Naive thymus-derived CD4-positive, alpha-beta T cell (primary cell): ENCODE results near the gene NUTM2G. TPM values are rescaled to one million over a fixed set of nuclear protein-coding genes. Genes with fewer than 3 reads are reported as not detected.
"Not testable (repeated sequence)": the region's sequence is repeated elsewhere in the genome, so short reads cannot be mapped to it uniquely, and the experiment has no call there.

Experiments
- ATAC-seq: fragments of 150-1000 bp; cut with Tn5 transposase; 2 replicates; pipeline ENCODE4 v1.10.0; 2021; ENCODE audit warnings: mild to moderate bottlenecking, moderate library complexity
- CTCF ChIA-PET: fragments of 350-600 bp; sonication (Branson Sonifier 250); formaldehyde crosslinking; loops from one replicate; lab custom pipeline; 2021; ENCODE audit warnings: antibody characterized with exemption; lab: Charles Lee
- POLR2A ChIA-PET: fragments of 350-600 bp; sonication (Branson Sonifier 250); formaldehyde crosslinking; loops from one replicate; lab custom pipeline; 2021; ENCODE audit warnings: antibody characterized with exemption, inconsistent platforms; lab: Charles Lee
- DNase-seq, 9 donors: peaks; one replicate each; pipeline versions ENCODE4 v3.0.0 to v3.0.0-alpha.2; 2020 to 2022; ENCODE audit warnings: mixed read lengths in 1 of 9
- H3K27ac ChIP-seq: one replicate; pipeline ENCODE4 v1.7.0; 2013; ENCODE audit warnings: mild to moderate bottlenecking, low read depth, low read length, moderate library complexity
- H3K27me3 ChIP-seq, 2 donors: one replicate each; pipeline ENCODE4 v1.7.0; 2013; ENCODE audit warnings: low read length in 2 of 2, mild to moderate bottlenecking in 2 of 2, moderate library complexity in 2 of 2; ENCODE audit not compliant: control insufficient read depth in 2 of 2, insufficient read depth in 2 of 2
- H3K36me3 ChIP-seq, 3 experiments: 1 replicate in 2 of 3; 2 replicates in 1 of 3; pipeline ENCODE4 v1.7.0; 2013; ENCODE audit warnings: low read length in 3 of 3, mild to moderate bottlenecking in 3 of 3, moderate library complexity in 1 of 3; ENCODE audit not compliant: insufficient read depth in 3 of 3, control insufficient read depth in 2 of 3
- H3K4me1 ChIP-seq, 2 donors: one replicate each; pipeline ENCODE4 v1.7.0; 2013; ENCODE audit warnings: low read length in 2 of 2, mild to moderate bottlenecking in 2 of 2, moderate library complexity in 1 of 2; ENCODE audit not compliant: control insufficient read depth in 2 of 2, insufficient read depth in 2 of 2
- H3K4me3 ChIP-seq: 2 replicates; pipeline ENCODE4 v1.7.0; 2013; ENCODE audit warnings: mild to moderate bottlenecking, low read length
- H3K9me3 ChIP-seq, 3 experiments: 1 replicate in 2 of 3; 2 replicates in 1 of 3; pipeline ENCODE4 v1.7.0; 2013; ENCODE audit warnings: low read length in 3 of 3; ENCODE audit not compliant: control insufficient read depth in 2 of 3
- H3K27ac Mint-ChIP-seq, 9 donors: one replicate each; pipeline ENCODE4 v1.8.0; 2020 to 2022; ENCODE audit warnings: mixed read lengths in 9 of 9, mild to moderate bottlenecking in 8 of 9, moderate library complexity in 5 of 9, inconsistent platforms in 2 of 9
- H3K27me3 Mint-ChIP-seq, 5 donors: one replicate each; pipeline ENCODE4 v1.8.0; 2021 to 2022; ENCODE audit warnings: mixed read lengths in 5 of 5, mild to moderate bottlenecking in 1 of 5
- H3K36me3 Mint-ChIP-seq, 5 donors: one replicate each; pipeline ENCODE4 v1.8.0; 2020 to 2022; ENCODE audit warnings: mixed read lengths in 5 of 5, mild to moderate bottlenecking in 3 of 5, inconsistent platforms in 1 of 5
- H3K4me1 Mint-ChIP-seq, 7 donors: one replicate each; pipeline ENCODE4 v1.8.0; 2020 to 2022; ENCODE audit warnings: mixed read lengths in 7 of 7, mild to moderate bottlenecking in 3 of 7, inconsistent platforms in 1 of 7
- H3K4me3 Mint-ChIP-seq, 10 donors: one replicate each; pipeline ENCODE4 v1.8.0; 2020 to 2022; ENCODE audit warnings: mild to moderate bottlenecking in 10 of 10, mixed read lengths in 10 of 10, moderate library complexity in 6 of 10, inconsistent platforms in 2 of 10
- H3K9me3 Mint-ChIP-seq, 11 donors: one replicate each; pipeline ENCODE4 v1.8.0; 2020 to 2022; ENCODE audit warnings: mixed read lengths in 11 of 11, mild to moderate bottlenecking in 4 of 11, inconsistent platforms in 1 of 11, moderate library complexity in 1 of 11
- intact Hi-C, 2 donors: fragments of 100-400 bp; cut with micrococcal nuclease; formaldehyde crosslinking; loops; one replicate each; pipeline ENCODE4 v1.15.1; 2023
- polyA plus RNA-seq, 2 donors: library from polyadenylated mRNA; unstranded; fragments of 300-500 nt; fragmentation: Illumina TruSeq; gene quantifications; one replicate each; pipeline ENCODE4 v1.2.3, GENCODE V29; 2021
- total RNA-seq, 6 experiments: library from RNA in 5 of 6; stranded (reverse) in 5 of 6; gene quantifications; 1 replicate in 5 of 6; 2 replicates in 1 of 6; pipeline ENCODE4 v1.2.3 and lab custom pipeline; 2021 to 2026

Gene NUTM2G
- total and polyA plus RNA-seq, 7 experiments from 2014 or later = 0.12 to 0.29 TPM; not detected in 5

- H3K9me3 ChIP-seq, H3K27me3 Mint-ChIP-seq, H3K27ac Mint-ChIP-seq: not testable (repeated sequence)
Observed at GRCh38 chr9:96931665-96932064, 3.0 kb downstream of the NUTM2G start.

GRCh38 chr9:96934097-96934496 is 5.5 kb downstream of the NUTM2G start:
- H3K4me3 ChIP-seq, H3K36me3 ChIP-seq, DNase-seq, H3K27me3 Mint-ChIP-seq, H3K4me1 ChIP-seq, H3K27ac ChIP-seq, H3K27ac Mint-ChIP-seq, intact Hi-C loops, H3K27me3 ChIP-seq, H3K36me3 Mint-ChIP-seq, H3K9me3 Mint-ChIP-seq, H3K4me3 Mint-ChIP-seq, POLR2A ChIA-PET, ATAC-seq, CTCF ChIA-PET, H3K4me1 Mint-ChIP-seq, H3K9me3 ChIP-seq: not testable (repeated sequence)

More at GRCh38 chr9:96931665-96932064, 3.0 kb downstream of the NUTM2G start:
- DNase-seq, H3K27ac ChIP-seq, CTCF ChIA-PET, POLR2A ChIA-PET, H3K4me3 Mint-ChIP-seq, ATAC-seq, H3K4me1 Mint-ChIP-seq, H3K36me3 Mint-ChIP-seq, H3K27me3 ChIP-seq, H3K9me3 Mint-ChIP-seq, H3K4me1 ChIP-seq, H3K36me3 ChIP-seq, H3K4me3 ChIP-seq, intact Hi-C loops: not testable (repeated sequence)

- H3K9me3 Mint-ChIP-seq, POLR2A ChIA-PET, H3K27ac ChIP-seq, intact Hi-C loops, H3K36me3 Mint-ChIP-seq, H3K27me3 ChIP-seq, H3K27me3 Mint-ChIP-seq, H3K4me1 Mint-ChIP-seq, H3K4me3 Mint-ChIP-seq, H3K36me3 ChIP-seq, DNase-seq, ATAC-seq, H3K9me3 ChIP-seq, H3K4me1 ChIP-seq, H3K4me3 ChIP-seq, CTCF ChIA-PET, H3K27ac Mint-ChIP-seq: not testable (repeated sequence)
Observed at GRCh38 chr9:96934706-96935105, 6.1 kb downstream of the NUTM2G start.

- H3K36me3 ChIP-seq, H3K27ac ChIP-seq, ATAC-seq, H3K9me3 ChIP-seq, POLR2A ChIA-PET, H3K36me3 Mint-ChIP-seq, H3K27ac Mint-ChIP-seq, H3K4me1 Mint-ChIP-seq, H3K9me3 Mint-ChIP-seq, H3K4me3 ChIP-seq, H3K27me3 ChIP-seq, CTCF ChIA-PET, H3K4me3 Mint-ChIP-seq, intact Hi-C loops, DNase-seq, H3K27me3 Mint-ChIP-seq, H3K4me1 ChIP-seq: not testable (repeated sequence)
Observed at GRCh38 chr9:96935401-96935800, 6.8 kb downstream of the NUTM2G start.

- H3K27me3 Mint-ChIP-seq, CTCF ChIA-PET, H3K27me3 ChIP-seq, H3K4me3 Mint-ChIP-seq, H3K4me1 ChIP-seq, H3K27ac ChIP-seq, H3K4me1 Mint-ChIP-seq, H3K9me3 Mint-ChIP-seq, ATAC-seq, H3K9me3 ChIP-seq, DNase-seq, H3K36me3 ChIP-seq, H3K36me3 Mint-ChIP-seq, intact Hi-C loops, POLR2A ChIA-PET, H3K4me3 ChIP-seq: not testable (repeated sequence)
- peak overlapping the region in 2 of 9 donors; percentile 1 to 59 for H3K27ac Mint-ChIP-seq
Observed at GRCh38 chr9:96937442-96937841, 8.8 kb downstream of the NUTM2G start.

GRCh38 chr9:96938957-96939665 is 10.5 kb downstream of the NUTM2G start:
- H3K9me3 Mint-ChIP-seq, DNase-seq, H3K9me3 ChIP-seq, H3K4me1 Mint-ChIP-seq, H3K4me1 ChIP-seq, H3K36me3 ChIP-seq, ATAC-seq, H3K27ac ChIP-seq, H3K27me3 ChIP-seq, POLR2A ChIA-PET, H3K27ac Mint-ChIP-seq, intact Hi-C loops, H3K4me3 Mint-ChIP-seq, H3K27me3 Mint-ChIP-seq, CTCF ChIA-PET, H3K4me3 ChIP-seq: not testable (repeated sequence)
- peaks cover 0 to 13% (median 0%) of the 10 kb centered on the region in 5 donors for H3K36me3 Mint-ChIP-seq

- H3K4me1 Mint-ChIP-seq, CTCF ChIA-PET, H3K36me3 ChIP-seq, POLR2A ChIA-PET, H3K27ac ChIP-seq, H3K27ac Mint-ChIP-seq, H3K4me3 ChIP-seq, ATAC-seq, DNase-seq, H3K27me3 Mint-ChIP-seq, H3K4me1 ChIP-seq, H3K9me3 Mint-ChIP-seq, H3K9me3 ChIP-seq, intact Hi-C loops, H3K4me3 Mint-ChIP-seq, H3K27me3 ChIP-seq: not testable (repeated sequence)
- peaks cover 0 to 13% (median 0%) of the 10 kb centered on the region in 5 donors for H3K36me3 Mint-ChIP-seq
Observed at GRCh38 chr9:96940982-96941381, 12.3 kb downstream of the NUTM2G start.
